Measurements from ENCODE around the gene GSX2.

DNA sequence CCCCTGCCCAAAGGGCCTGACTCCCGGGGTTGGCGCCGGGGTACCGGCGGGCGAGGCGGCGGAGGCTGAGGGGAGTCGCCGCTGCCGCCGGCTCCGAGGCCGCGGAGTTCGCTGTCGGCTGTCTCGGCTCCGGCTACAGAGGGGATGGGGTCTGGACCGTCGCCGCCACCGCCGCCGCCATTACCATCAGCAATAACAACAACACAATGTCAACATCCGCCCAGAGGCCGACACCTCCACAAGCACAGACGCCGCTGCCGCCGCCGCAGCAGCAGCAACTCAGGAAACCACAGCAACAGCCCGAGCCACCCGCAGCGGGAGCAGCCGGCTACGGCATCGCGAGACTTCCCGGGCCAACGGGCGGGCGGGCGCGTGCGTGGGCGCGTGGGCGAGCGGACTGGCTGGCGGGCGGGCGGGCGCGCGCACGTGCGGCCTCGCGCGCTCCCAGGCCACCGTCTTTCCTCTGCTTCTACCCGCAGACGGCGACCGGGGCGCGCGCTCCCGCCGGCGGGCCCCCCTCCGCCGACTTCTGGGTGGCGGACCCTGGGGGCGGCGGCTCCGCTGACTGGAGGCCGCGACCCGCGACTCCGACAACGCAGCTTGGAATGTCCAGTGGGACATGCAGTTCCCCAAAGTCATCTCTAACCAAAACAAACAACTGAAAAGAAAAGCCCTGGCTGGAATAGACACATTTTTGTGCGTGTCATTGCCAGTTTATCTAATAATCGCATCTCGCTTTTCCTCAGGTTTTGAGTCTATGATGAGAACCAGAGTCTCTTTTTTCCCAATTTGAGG is 35.4 kb upstream of the GSX2 start, which contains the start of gene CHIC2:
- no peak for TF ChIP-seq EZH2 (IDR thresholded peaks at IDR 0.05; ENCODE audit: insufficient read depth, poor library complexity, severe bottlenecking)
- TF ChIP-seq EZH2phosphoT487 (IDR thresholded peaks at IDR 0.05; ENCODE audit: insufficient read depth, low read depth), result no peak

All from GM23248 (cell line).